HUES48 (cell line): ENCODE measurements around the gene JTB.

Source experiments
- H3K27ac ChIP-seq: one replicate; pipeline ENCODE4 v1.7.0; 2013; ENCODE audit warnings: low read depth, low read length, inconsistent platforms
- H3K27me3 ChIP-seq: 2 replicates; pipeline ENCODE4 v1.6.1; 2013; ENCODE audit warnings: mild to moderate bottlenecking, low read length; ENCODE audit not compliant: control insufficient read depth, insufficient read depth
- H3K36me3 ChIP-seq: 2 replicates; pipeline ENCODE4 v1.6.1; 2013; ENCODE audit warnings: low read length; ENCODE audit not compliant: control insufficient read depth, insufficient read depth
- H3K4me1 ChIP-seq: 2 replicates; pipeline ENCODE4 v1.6.1; 2013; ENCODE audit warnings: mild to moderate bottlenecking, low read length; ENCODE audit not compliant: control insufficient read depth, insufficient read depth
- H3K4me3 ChIP-seq: 2 replicates; pipeline ENCODE4 v1.5.1; 2013; ENCODE audit warnings: mild to moderate bottlenecking, low read depth, low read length
- H3K9ac ChIP-seq: 2 replicates; pipeline ENCODE4 v1.6.1; 2013; ENCODE audit warnings: mild to moderate bottlenecking, low read depth, low read length, moderate library complexity
- H3K9me3 ChIP-seq: 2 replicates; pipeline ENCODE4 v1.6.1; 2013; ENCODE audit warnings: low read length; ENCODE audit not compliant: control insufficient read depth, insufficient read depth

JTB gene

DNA sequence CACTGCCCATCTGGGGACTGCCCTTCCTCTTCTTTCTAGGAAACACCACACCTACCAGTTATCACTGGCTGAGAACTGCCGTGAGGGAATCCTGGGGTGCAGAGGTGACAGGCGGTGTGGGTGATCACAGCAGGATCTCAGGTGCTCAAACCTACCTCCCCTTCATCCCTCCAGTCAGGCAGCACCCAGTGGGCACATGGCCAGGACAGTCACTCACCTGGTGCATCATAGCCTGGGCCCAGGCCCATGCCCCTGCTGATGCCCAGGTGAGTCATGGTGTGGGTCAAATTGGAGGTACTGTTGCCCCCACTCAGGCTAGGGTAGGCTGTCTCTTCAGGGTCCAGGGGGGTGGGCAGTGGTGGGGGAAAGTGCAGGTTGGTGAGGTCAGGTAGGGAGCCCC lies 25.7 kb downstream of the JTB start:
- no peaks in the 10 kb centered on the region for H3K9me3 ChIP-seq
- H3K4me1 ChIP-seq: peaks cover 4% of the 10 kb centered on the region; the same call in 1 of the 2 replicates
- peaks cover 70% of the 10 kb centered on the region for H3K36me3 ChIP-seq

DNA sequence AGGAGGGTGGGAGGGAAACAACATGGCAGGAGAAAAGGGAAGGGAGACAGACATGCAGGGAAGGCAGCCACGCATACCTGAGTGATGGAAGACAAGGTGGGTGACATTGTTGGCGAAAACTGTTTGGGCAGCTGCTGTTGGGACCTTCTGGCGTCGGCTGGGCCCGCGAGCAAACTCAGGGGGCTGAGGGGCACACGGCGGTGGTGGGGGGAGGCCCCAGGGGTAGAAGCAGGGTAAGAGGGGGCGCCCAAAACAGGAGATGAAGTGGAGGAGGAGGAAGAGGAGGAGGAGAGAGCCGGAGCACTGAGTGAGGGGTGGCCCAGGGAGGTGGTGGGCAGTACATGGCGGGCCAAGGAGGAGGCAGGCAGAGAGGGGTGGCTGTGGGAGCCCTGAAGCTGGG lies 26.3 kb downstream of the JTB start:
- Histone ChIP-seq H3K9me3 (no peaks in the 10 kb centered on the region), H3K36me3 (peaks cover 70% of the 10 kb centered on the region), H3K27me3 (no peaks in the 10 kb centered on the region), H3K27ac (no peak overlapping the region), H3K9ac (no peak overlapping the region), H3K4me3 (no peak overlapping the region), H3K4me1 (peaks cover 4% of the 10 kb centered on the region; the same call in 1 of the 2 replicates)

More for the DNA sequence above, 25.7 kb downstream of the JTB start:
- H3K27me3 ChIP-seq: no peaks in the 10 kb centered on the region
- no peak overlapping the region for H3K9ac ChIP-seq
- H3K27ac ChIP-seq: no peak overlapping the region
- no peak overlapping the region for H3K4me3 ChIP-seq

DNA sequence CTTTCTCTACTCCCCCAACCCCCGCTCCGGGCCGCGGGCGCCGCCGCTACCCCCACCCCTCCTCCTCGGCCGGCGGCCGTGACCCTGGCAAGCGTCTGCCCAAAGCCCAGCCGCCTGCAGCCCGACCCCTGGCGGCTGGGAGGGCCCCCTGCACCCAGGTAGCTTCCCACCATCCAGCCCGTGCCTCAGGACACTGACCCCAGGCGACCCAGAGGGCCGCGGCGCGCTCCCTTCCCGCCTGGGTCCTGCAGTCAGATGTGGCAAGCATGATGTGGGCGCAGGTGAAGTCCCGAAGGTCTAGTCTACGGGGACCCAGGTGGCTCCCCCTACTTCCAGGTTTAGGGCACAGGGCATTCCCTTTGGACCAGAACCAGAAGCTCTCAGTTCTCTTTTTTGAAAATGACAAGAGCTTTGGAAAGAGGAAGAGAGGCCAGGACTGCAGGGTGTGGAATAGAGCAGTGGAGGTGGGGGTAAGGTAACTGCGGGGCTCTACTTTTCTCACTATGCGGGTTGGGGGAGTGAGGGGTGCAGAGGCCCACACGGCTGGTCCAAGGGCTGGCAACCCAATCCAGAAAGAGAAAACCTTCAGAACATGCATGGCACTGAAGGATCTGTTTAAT lies 30.7 kb downstream of the JTB start, which contains the start of gene DENND4B:
Gene DENND4B (minus strand): TSS at position 97 of the 620 bp plus-strand sequence. CDS start 2,344 bp downstream, outside the sequence.
- no peaks in the 10 kb centered on the region for H3K9me3 ChIP-seq
- H3K4me1 ChIP-seq: peaks cover 10% of the 10 kb centered on the region; the same call in 1 of the 2 replicates
- H3K27me3 ChIP-seq: no peaks in the 10 kb centered on the region
- peaks cover 60% of the 10 kb centered on the region for H3K36me3 ChIP-seq
- peak within 1 kb of the TSS; percentile 86 for H3K9ac ChIP-seq
- H3K4me3 ChIP-seq: peak within 1 kb of the TSS; percentile 75
- peak within 1 kb of the TSS; percentile 65 for H3K27ac ChIP-seq

DNA sequence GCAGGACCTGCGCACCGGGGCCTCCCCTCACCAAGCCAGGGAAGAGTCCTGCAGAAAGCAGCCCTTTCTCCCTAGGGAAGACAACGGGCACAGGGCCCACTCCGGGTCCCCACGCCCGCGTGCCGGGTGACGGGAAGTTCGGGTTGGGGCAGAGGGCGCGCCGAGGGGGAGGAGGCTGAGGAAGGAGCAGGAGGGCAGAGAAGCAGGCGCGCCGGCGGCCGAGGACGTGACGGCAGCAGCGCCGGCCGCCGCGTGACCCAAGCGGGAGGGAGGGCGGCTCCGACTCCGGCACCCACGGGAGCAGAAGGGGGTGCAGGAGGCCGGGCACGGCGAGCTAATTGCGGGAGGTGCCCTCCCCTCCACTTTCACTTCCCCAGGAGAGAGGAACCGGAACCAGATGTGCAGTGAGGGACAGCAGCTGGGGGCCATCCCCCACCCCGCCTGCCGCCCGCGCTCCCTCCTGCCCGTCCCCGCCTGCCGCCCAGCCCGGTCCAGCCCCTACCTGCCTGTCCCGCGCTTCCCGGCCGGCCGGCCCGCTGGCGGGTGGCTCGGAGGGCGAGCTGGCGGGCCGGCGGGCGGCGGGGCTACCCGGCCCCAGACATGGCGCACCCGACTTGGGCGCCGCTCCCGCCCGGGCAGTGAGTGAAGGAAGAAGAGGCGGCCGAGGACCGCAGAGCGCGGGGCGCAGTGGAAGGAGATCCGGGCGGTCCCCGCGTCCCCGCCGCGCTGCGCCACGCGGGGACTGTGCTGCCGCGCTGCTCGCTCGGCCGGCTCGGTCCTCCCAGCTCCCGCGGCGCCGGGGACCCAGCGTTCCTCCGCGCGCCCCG lies 31.5 kb downstream of the JTB start:
- Histone ChIP-seq H3K27me3 (no peaks in the 10 kb centered on the region), H3K27ac (peak overlapping the region; percentile 59), H3K9me3 (no peaks in the 10 kb centered on the region), H3K9ac (peak overlapping the region; percentile 86), H3K4me3 (peak overlapping the region; percentile 75), H3K36me3 (peaks cover 59% of the 10 kb centered on the region), H3K4me1 (peaks cover 10% of the 10 kb centered on the region; the same call in 1 of the 2 replicates)

DNA sequence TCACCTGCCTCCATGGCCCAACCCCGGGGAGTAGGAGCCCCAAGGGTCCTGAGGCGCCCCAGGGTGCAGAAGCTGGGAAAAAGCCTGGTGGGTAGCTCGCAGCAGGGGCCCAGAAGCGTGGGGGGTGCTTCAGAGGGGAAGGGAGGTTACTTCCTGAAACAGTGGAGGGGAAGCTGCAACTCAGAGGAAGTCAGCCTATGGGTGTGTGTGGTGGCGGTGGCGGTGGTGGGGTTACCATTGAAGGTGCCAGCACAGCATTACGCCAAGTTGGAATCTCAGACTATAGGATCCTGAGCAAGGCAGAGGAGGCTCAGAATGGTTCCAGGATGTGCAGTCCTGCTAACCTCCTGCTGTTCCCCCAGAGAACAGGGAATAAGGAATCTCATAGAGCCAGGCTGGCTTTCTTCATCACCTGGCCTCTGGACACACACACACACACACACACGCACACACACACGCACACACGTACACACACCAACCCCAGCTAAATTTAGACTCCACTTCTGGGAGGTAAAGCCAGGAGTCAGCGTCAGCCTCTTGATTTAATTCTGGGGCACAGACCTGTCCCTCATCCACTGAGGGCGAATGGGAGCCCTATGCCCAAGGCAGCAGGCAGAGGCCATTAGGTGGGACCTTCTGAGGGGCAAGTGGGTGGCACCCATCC lies 32.2 kb downstream of the JTB start:
- Histone ChIP-seq H3K9ac (peak overlapping the region; percentile 86; the same call in 1 of the 2 replicates), H3K4me1 (peaks cover 10% of the 10 kb centered on the region; the same call in 1 of the 2 replicates), H3K36me3 (peaks cover 58% of the 10 kb centered on the region), H3K9me3 (no peaks in the 10 kb centered on the region), H3K27ac (peak overlapping the region; percentile 59), H3K27me3 (no peaks in the 10 kb centered on the region), H3K4me3 (peak overlapping the region; percentile 75)

DNA sequence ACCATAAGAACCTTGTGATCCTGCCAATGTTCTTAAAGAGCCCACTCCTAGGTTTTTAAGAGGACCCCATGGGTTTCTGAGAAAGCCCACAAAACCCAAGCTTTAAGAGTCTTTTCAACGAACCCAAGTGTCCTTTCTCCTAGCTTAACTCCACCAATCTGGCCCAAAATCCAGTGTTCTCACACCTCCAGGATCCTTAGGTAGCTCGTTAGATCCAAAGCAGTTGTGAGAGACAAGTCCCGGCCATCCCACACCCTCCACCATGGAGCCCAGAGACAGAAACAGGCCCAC lies 32.7 kb downstream of the JTB start:
- no peak overlapping the region for H3K27ac ChIP-seq

DNA sequence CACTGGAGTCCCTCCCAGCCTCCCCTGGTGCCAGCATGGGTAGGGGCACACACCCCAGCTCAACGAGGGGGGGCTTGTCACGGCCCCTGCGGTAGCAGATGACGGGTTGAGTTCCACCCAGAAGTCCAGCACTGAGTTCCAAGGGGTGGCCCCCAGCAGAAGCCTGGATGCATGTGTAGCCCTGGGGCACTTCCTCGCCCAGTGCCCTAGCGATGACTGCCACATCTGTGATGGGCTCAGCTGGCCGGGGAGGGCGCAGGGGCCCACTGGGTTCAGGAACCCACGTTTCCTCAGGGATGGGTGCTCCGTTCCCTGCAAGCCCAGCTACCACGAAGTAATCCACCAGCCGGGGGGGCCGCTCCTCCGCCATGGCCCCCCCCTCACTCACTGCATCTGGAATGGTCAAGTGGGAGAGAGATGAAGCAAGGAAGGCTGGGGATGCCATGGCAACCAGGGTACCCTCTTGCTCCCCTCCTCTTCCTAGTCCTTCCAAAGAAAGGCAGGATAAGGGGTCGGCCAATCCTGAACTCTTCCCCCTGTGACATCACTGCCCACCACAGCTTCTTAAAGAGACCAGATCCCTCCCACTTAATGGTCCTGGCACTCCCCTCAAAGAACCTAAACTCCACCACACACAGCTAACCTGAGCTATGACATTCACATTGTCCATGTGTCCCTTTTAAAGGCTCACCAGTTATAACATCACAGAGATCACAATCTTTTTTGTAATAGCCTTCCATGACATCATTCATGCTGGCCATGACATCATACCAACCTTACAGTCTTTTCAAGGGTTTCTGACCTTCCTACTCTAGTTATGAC lies 33.3 kb downstream of the JTB start:
- H3K4me3 ChIP-seq: no peak overlapping the region
- H3K4me1 ChIP-seq: peaks cover 10% of the 10 kb centered on the region; the same call in 1 of the 2 replicates
- no peaks in the 10 kb centered on the region for H3K9me3 ChIP-seq
- no peak overlapping the region for H3K27ac ChIP-seq
- H3K27me3 ChIP-seq: no peaks in the 10 kb centered on the region
- peaks cover 64% of the 10 kb centered on the region for H3K36me3 ChIP-seq
- no peak overlapping the region for H3K9ac ChIP-seq

More for the DNA sequence above, 32.7 kb downstream of the JTB start:
- H3K9ac ChIP-seq: no peak overlapping the region
- peaks cover 59% of the 10 kb centered on the region for H3K36me3 ChIP-seq
- peaks cover 10% of the 10 kb centered on the region; the same call in 1 of the 2 replicates for H3K4me1 ChIP-seq
- H3K9me3 ChIP-seq: no peaks in the 10 kb centered on the region
- H3K27me3 ChIP-seq: no peaks in the 10 kb centered on the region
- H3K4me3 ChIP-seq: peak overlapping the region; percentile 75; the same call in 1 of the 2 replicates

DNA sequence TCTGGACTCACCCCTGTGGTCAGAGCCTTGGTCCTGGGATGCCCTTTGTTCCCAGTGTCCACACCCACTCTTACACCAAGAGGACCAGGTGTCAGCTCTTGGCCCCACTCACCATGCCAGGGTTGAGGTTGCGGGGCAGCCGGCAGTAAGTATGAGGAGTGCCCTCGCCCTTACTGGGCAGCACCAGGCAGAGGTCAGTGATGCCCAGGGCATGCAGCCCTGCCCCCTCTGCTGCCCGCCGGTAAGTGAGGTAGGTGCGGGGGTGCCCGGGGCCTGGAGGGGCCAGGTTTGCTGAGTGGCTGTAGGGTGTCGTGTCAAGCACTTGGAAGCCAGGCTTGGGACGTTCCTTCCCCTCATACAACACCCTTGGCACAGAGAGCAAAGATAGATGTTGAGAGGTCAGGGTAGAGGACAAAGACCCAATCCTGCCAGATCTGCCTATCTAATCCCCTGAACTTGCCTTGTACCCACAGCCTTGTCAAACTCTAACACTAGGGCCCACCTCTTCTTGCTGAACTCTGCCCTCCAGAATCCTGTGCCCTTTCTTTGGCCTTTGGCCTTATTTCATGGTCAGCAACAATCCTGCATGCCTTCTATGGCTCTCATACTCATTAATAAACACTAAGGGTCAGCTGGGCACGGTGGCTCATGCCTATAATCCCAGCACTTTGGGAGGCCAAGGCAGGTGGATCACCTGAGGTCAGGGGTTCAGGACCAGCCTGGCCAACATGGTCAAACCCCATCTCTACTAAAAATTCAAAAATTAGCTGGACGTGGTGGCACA lies 34.5 kb downstream of the JTB start:
- Histone ChIP-seq H3K36me3 (peaks cover 58% of the 10 kb centered on the region), H3K27ac (no peak overlapping the region), H3K9ac (no peak overlapping the region), H3K9me3 (no peaks in the 10 kb centered on the region), H3K27me3 (no peaks in the 10 kb centered on the region), H3K4me1 (peaks cover 10% of the 10 kb centered on the region; the same call in 1 of the 2 replicates), H3K4me3 (no peak overlapping the region)

DNA sequence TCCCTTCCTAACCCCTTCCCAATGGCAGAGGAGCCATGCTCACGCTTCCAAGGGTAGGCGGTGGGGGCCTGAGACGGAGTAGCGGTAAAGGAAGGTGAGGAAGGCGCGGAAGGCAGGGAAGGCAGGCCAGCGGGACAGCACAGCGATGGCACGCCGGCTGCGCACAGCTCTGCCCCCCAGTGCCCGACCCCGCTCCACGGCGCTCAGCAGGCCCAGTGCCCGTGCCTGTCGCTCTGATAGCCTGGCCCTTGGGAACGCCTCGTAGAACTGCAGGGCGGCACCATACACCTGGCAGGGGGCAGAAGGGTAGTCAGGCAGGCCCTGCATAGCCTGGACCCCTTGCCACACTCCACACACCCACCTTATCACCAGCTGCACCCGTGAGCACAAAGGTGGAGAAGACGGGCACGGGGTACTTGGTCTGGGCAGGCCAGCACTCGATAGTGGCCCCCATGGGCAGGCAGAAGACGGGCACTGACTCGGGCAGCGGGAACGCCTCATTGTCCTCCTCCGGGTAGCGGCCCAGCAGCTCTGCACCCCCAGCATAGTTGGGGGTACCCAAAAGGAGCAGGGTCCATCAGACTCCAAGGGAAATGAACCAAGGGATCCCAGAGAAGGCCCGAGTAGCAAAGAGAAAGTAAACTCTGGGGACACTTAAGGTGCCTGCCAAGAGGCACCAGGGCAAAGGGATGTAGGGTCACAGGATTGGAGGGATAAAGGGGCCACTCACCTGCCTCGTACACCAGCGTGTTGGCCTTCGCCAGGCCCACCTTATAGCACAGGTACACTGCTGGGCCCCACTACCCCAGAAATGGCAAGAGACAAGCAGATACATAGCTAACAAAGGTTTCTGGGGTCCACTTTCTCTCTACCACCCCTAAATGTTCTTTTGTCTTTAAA lies 35.4 kb downstream of the JTB start:
- no peak overlapping the region for H3K4me3 ChIP-seq
- H3K4me1 ChIP-seq: peaks cover 10% of the 10 kb centered on the region; the same call in 1 of the 2 replicates
- H3K27me3 ChIP-seq: no peaks in the 10 kb centered on the region
- H3K27ac ChIP-seq: no peak overlapping the region
- no peak overlapping the region for H3K9ac ChIP-seq
- H3K36me3 ChIP-seq: peaks cover 58% of the 10 kb centered on the region
- no peaks in the 10 kb centered on the region for H3K9me3 ChIP-seq
